Neutrophil (primary cell): Measurements from ENCODE around the gene SLC2A9.

Experiments used
- H3K27ac ChIP-seq: fragments of 200-600 bp; sonication (generic); 2 replicates; pipeline ENCODE4 v1.5.1; 2016; ENCODE audit warnings: mild to moderate bottlenecking, moderate library complexity
- H3K27me3 ChIP-seq: fragments of 200-600 bp; sonication (generic); 2 replicates; pipeline ENCODE4 v1.6.0; 2016; ENCODE audit warnings: mild to moderate bottlenecking
- H3K36me3 ChIP-seq: fragments of 200-600 bp; sonication (generic); 2 replicates; pipeline ENCODE4 v1.5.1; 2017
- H3K4me1 ChIP-seq, 2 experiments: fragments of 200-600 bp in 1 of 2; sonication (generic) in 1 of 2; 1 replicate in 1 of 2; 2 replicates in 1 of 2; pipeline versions ENCODE4 v1.5.1 to v1.6.1; 2013 to 2016; ENCODE audit warnings: low read depth in 1 of 2, low read length in 1 of 2, mild to moderate bottlenecking in 1 of 2, moderate library complexity in 1 of 2; ENCODE audit not compliant: control insufficient read depth in 1 of 2, insufficient read depth in 1 of 2
- H3K4me3 ChIP-seq, 2 experiments: fragments of 200-600 bp in 1 of 2; sonication (generic) in 1 of 2; 1 replicate in 1 of 2; 2 replicates in 1 of 2; pipeline ENCODE4 v1.5.1; 2013 to 2016; ENCODE audit warnings: low read depth in 1 of 2, low read length in 1 of 2, mild to moderate bottlenecking in 1 of 2, moderate library complexity in 1 of 2
- H3K9me3 ChIP-seq: fragments of 200-600 bp; sonication (generic); 2 replicates; pipeline ENCODE4 v1.5.1; 2016
- TF ChIP-seq, protein P1 (sequence below): fragments of 200-600 bp; sonication (generic); IDR thresholded peaks from 2 replicates; pipeline ENCODE4 v1.5.1; 2016; ENCODE audit warnings: antibody characterized with exemption

The SLC2A9 gene

DNA sequence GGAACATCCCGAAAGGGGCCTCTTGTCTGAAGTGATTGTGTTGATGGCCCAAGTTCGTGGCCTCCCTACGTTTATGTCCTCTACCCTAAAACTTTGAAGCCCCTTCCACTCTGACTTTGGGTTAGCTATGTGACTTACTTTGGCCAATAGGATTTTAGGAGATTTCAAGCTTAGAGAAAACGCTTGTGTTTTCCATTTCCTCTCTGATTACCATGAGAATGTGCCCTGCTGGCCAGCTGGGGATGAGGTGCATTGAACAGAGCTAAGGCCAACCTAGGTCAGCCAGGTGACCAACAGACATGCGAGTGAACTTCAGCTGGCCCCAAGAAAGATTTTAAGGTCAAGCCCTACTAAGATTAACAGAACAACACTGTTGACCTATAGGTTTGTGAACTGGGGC, 82.4 kb downstream of the SLC2A9 start:
- Histone ChIP-seq H3K27ac (no peak overlapping the region), H3K9me3 (no peaks in the 10 kb centered on the region), H3K36me3 (no peaks in the 10 kb centered on the region), H3K27me3 (no peaks in the 10 kb centered on the region), H3K4me3 (no peak overlapping the region), H3K4me1 (no peaks in the 10 kb centered on the region)
- TF ChIP-seq, protein P1, sequence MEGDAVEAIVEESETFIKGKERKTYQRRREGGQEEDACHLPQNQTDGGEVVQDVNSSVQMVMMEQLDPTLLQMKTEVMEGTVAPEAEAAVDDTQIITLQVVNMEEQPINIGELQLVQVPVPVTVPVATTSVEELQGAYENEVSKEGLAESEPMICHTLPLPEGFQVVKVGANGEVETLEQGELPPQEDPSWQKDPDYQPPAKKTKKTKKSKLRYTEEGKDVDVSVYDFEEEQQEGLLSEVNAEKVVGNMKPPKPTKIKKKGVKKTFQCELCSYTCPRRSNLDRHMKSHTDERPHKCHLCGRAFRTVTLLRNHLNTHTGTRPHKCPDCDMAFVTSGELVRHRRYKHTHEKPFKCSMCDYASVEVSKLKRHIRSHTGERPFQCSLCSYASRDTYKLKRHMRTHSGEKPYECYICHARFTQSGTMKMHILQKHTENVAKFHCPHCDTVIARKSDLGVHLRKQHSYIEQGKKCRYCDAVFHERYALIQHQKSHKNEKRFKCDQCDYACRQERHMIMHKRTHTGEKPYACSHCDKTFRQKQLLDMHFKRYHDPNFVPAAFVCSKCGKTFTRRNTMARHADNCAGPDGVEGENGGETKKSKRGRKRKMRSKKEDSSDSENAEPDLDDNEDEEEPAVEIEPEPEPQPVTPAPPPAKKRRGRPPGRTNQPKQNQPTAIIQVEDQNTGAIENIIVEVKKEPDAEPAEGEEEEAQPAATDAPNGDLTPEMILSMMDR, result no peak

DNA sequence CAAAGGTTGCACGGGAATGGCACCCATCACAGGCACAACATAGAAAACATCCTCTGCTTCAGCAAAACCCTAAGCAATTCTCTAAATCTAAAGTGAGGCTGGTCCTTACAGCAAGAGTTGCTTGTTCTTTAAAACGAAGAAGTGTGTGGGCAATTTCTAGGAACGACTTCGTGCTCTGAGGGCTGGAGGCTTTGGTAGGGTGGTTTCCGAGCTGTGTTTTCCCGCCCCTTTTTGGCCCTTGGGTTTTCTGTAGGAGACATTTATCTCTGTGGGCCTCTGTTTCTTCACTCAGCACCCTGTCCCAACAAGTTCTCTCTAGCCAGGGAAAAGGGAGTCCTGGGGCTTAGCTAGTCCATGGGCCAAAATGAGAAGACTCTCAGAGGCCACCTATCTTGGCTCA, 84.2 kb downstream of the SLC2A9 start:
- Histone ChIP-seq H3K27me3 (no peaks in the 10 kb centered on the region), H3K9me3 (no peaks in the 10 kb centered on the region), H3K36me3 (no peaks in the 10 kb centered on the region), H3K27ac (no peak overlapping the region), H3K4me1 (no peaks in the 10 kb centered on the region), H3K4me3 (no peak overlapping the region)
- TF ChIP-seq, protein P1, result no peak

DNA sequence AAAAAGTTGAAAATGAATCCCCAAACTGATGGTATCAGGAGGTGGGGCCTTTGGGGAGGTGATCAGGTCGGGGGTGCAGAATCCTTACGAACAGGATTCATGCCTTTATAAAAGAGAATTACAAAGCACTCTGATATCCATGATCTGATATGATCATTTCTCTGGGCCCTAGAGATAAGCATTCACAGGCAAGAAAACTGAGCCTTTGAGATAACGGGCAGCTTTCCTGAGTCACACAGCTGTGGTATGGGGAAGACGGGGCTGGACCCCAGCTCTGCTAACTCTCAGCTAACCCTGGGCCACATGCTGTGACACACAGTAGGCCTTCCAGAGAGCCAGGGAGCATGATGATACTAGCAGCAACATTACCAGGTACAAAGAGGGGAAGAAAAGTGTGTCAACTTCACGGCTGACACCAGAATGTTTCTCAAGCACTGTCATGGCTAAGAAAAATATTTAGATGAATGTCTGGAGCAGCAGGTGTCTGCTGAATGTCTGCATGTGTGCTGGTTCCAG, 85.1 kb downstream of the SLC2A9 start:
- Histone ChIP-seq H3K36me3 (no peaks in the 10 kb centered on the region), H3K4me1 (no peaks in the 10 kb centered on the region), H3K4me3 (no peak overlapping the region), H3K9me3 (no peaks in the 10 kb centered on the region), H3K27ac (no peak overlapping the region), H3K27me3 (no peaks in the 10 kb centered on the region)
- TF ChIP-seq, protein P1, result no peak

DNA sequence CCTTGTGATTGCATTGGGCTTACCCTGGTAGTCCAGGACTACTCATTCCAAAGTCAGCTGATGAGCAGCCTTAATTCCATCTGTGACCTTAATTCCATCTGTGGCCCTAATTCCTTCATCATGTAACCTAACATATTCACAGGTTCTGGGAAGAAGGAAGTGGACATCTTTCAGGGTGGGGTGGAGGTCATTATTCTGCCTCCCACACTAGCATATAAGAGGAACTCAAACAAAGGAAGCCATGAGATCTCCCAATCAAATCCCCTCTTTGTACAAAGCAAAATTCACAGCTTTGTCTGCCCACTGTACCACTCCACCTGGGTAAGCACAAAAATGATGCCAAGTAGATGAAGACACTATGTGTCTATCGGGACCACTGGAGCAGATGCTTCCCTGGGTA, 87.3 kb downstream of the SLC2A9 start:
- no peak overlapping the region for H3K27ac ChIP-seq
- H3K9me3 ChIP-seq, result no peaks in the 10 kb centered on the region
- TF ChIP-seq, protein P1, result no peak
- peaks cover 0 to 7% of the 10 kb centered on the region in 2 experiments for H3K4me1 ChIP-seq
- no peak overlapping the region for H3K4me3 ChIP-seq
- H3K27me3 ChIP-seq, result no peaks in the 10 kb centered on the region
- H3K36me3 ChIP-seq, result no peaks in the 10 kb centered on the region

DNA sequence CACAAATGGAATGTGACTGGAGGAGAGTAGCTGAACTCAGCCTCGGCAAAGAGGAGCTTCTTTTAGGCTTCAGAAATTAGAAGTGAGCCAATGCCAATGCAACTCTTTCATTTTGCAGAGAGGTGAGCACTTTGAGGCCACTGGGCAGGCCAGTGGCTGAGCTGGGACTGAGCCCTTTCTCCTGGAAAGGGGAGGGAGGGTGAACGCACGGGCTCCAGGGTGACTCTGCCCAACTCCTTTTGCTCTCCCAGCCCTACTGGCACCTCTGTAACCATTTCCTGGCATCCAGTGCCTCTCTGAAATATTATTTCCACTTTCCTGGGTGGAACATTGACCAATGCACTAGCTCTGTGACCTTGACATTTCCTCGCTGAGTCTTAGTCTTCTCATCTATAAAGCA, 88.1 kb downstream of the SLC2A9 start:
- TF ChIP-seq, protein P1, result no peak
- Histone ChIP-seq H3K4me3 (no peak overlapping the region), H3K27me3 (no peaks in the 10 kb centered on the region), H3K36me3 (no peaks in the 10 kb centered on the region), H3K27ac (no peak overlapping the region), H3K9me3 (no peaks in the 10 kb centered on the region), H3K4me1 (peaks cover 0 to 7% of the 10 kb centered on the region in 2 experiments)

DNA sequence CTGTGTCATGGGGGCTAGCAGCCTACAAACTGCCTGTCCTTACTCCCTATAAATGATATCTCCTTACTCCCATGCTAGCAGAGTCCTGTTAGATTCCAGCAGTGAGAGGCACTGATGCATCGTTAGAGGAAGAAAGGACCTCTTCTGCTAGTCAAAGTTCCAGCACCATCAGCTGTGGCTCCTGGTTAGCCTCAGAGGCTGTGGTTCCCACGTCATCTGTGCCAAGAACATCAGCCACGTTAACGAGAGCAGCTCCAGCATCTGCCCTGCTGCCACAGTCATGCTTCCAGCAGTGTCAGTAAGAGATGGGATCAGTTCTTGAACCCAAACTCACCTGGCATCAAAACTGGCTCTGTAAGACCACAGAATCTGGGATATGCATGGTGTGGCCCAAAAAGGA, 88.5 kb downstream of the SLC2A9 start:
- H3K27me3 ChIP-seq, result no peaks in the 10 kb centered on the region
- peaks cover 0 to 7% of the 10 kb centered on the region in 2 experiments for H3K4me1 ChIP-seq
- TF ChIP-seq, protein P1, result no peak
- H3K4me3 ChIP-seq, result no peak overlapping the region
- no peak overlapping the region for H3K27ac ChIP-seq
- H3K9me3 ChIP-seq, result no peaks in the 10 kb centered on the region
- H3K36me3 ChIP-seq, result no peaks in the 10 kb centered on the region
